NCI-H2081 treated with DMSO at 0.1 percent for 48 hours (cell line): ENCODE measurements around the gene ARMH3.
"Not testable (repeated sequence)": the region's sequence is repeated elsewhere in the genome, so short reads cannot be mapped to it uniquely, and the experiment has no call there.

Experiments
- DNase-seq: peaks from one replicate; lab custom pipeline; 2025; lab: John Stamatoyannopoulos, UW

ARMH3 gene

GRCh38 chr10:102045292-102045691, 10.7 kb downstream of the ARMH3 start:
- DNase-seq, result no peak

GRCh38 chr10:102040305-102041050, 15.5 kb downstream of the ARMH3 start:
- DNase-seq, result no peak

- no peak for DNase-seq
These were observed 17.6 kb downstream of the ARMH3 start for GRCh38 chr10:102038410-102038809.

- not testable (repeated sequence) for DNase-seq
These were observed 20.2 kb downstream of the ARMH3 start for GRCh38 chr10:102035807-102036206.

GRCh38 chr10:102033787-102034186, 22.2 kb downstream of the ARMH3 start:
- no peak for DNase-seq

- no peak for DNase-seq
These were observed 28.7 kb downstream of the ARMH3 start for GRCh38 chr10:102027261-102027660.

GRCh38 chr10:102024799-102025198, 31.2 kb downstream of the ARMH3 start:
- DNase-seq, result no peak

GRCh38 chr10:102020938-102021337, 35.0 kb downstream of the ARMH3 start:
- no peak for DNase-seq

- DNase-seq, result no peak
These were observed 38.7 kb downstream of the ARMH3 start for GRCh38 chr10:102017295-102017694.

GRCh38 chr10:102016416-102016815, 39.6 kb downstream of the ARMH3 start:
- DNase-seq, result no peak

- DNase-seq, result no peak
These were observed 45.0 kb downstream of the ARMH3 start for GRCh38 chr10:102010961-102011360.

GRCh38 chr10:102009801-102010425, 46.1 kb downstream of the ARMH3 start:
- no peak for DNase-seq

GRCh38 chr10:102007796-102008195, 48.2 kb downstream of the ARMH3 start:
- no peak for DNase-seq

GRCh38 chr10:102007031-102007430, 48.9 kb downstream of the ARMH3 start:
- not testable (repeated sequence) for DNase-seq

GRCh38 chr10:102004376-102004775, 51.6 kb downstream of the ARMH3 start:
- no peak for DNase-seq

GRCh38 chr10:102003541-102003940, 52.4 kb downstream of the ARMH3 start:
- no peak for DNase-seq

GRCh38 chr10:102001435-102002068, 54.4 kb downstream of the ARMH3 start:
- no peak for DNase-seq

- DNase-seq, result no peak
These were observed 58.2 kb downstream of the ARMH3 start for GRCh38 chr10:101997803-101998202.

GRCh38 chr10:101995451-101996063, 60.4 kb downstream of the ARMH3 start:
- DNase-seq, result no peak

- no peak for DNase-seq
These were observed 62.2 kb downstream of the ARMH3 start for GRCh38 chr10:101993651-101994200.

GRCh38 chr10:101993221-101993620, 62.8 kb downstream of the ARMH3 start:
- DNase-seq, result no peak

GRCh38 chr10:101987136-101987535, 68.8 kb downstream of the ARMH3 start:
- no peak for DNase-seq

- DNase-seq, result no peak
These were observed 69.4 kb downstream of the ARMH3 start for GRCh38 chr10:101986624-101986971.
